PC-3 (cell line): ENCODE measurements around the gene SARDH. TPM values are rescaled to one million over a fixed set of nuclear protein-coding genes. Genes with fewer than 3 reads are reported as not detected.

Source experiments
- ATAC-seq: fragments of 200-7000 bp; cut with Tn5 transposase; 2 replicates; pipeline ENCODE4 v1.9.1; 2020; ENCODE audit warnings: mild to moderate bottlenecking, moderate library complexity
- BruUV-seq: library from RNA; stranded (reverse); fragments of 400-500 nt; replicated peaks from 2 replicates; lab custom pipeline; 2021; lab: Mats Ljungman, UMichigan
- CTCF ChIA-PET: fragments of 300-600 bp; sonication (Branson Sonifier 250); formaldehyde crosslinking; loops from one replicate; lab custom pipeline; 2022; ENCODE audit warnings: antibody characterized with exemption; lab: Charles Lee
- POLR2A ChIA-PET: fragments of 300-600 bp; sonication (Branson Sonifier 250); formaldehyde crosslinking; loops from one replicate; lab custom pipeline; 2022; ENCODE audit warnings: antibody characterized with exemption; ENCODE audit not compliant: unreplicated experiment; lab: Charles Lee
- DNase-seq: peaks from one replicate; pipeline ENCODE4 v3.0.0-alpha.2; 2015
- H2AFZ ChIP-seq: fragments of 300-600 bp; sonication (generic); 2 replicates; pipeline ENCODE4 v1.6.0; 2016; ENCODE audit warnings: antibody characterized with exemption, low read length
- H3F3A ChIP-seq: fragments of 300-600 bp; sonication (generic); one replicate; pipeline ENCODE4 v1.6.0; 2017; ENCODE audit warnings: antibody characterized with exemption, low read length, control low read depth, mild to moderate bottlenecking; ENCODE audit not compliant: unreplicated experiment
- H3K27ac ChIP-seq: fragments of 300-600 bp; sonication (generic); 2 replicates; pipeline ENCODE4 v1.5.1; 2016; ENCODE audit warnings: mild to moderate bottlenecking, low read length
- H3K27me3 ChIP-seq: fragments of 300-600 bp; sonication (generic); 2 replicates; pipeline ENCODE4 v1.6.1; 2016; ENCODE audit warnings: low read length, mixed read lengths
- H3K36me3 ChIP-seq: fragments of 300-600 bp; sonication (generic); 2 replicates; pipeline ENCODE4 v1.6.1; 2016; ENCODE audit warnings: low read depth, mixed run types, low read length, mixed read lengths
- H3K4me1 ChIP-seq: fragments of 300-600 bp; sonication (generic); 2 replicates; pipeline ENCODE4 v1.5.1; 2016; ENCODE audit warnings: low read length; ENCODE audit not compliant: insufficient read depth
- H3K4me2 ChIP-seq: fragments of 300-600 bp; sonication (generic); 2 replicates; pipeline ENCODE4 v1.6.0; 2016; ENCODE audit warnings: low read length
- H3K4me3 ChIP-seq: fragments of 300-600 bp; sonication (generic); 2 replicates; pipeline ENCODE4 v1.5.1; 2016; ENCODE audit warnings: mild to moderate bottlenecking, low read length, mixed read lengths
- H3K79me2 ChIP-seq: fragments of 300-600 bp; sonication (generic); 2 replicates; pipeline ENCODE4 v1.6.1; 2017; ENCODE audit warnings: low read length, mixed read lengths
- H3K9ac ChIP-seq: fragments of 300-600 bp; sonication (generic); 2 replicates; pipeline ENCODE4 v1.6.0; 2016; ENCODE audit warnings: mild to moderate bottlenecking, low read length
- H3K9me2 ChIP-seq: fragments of 300-600 bp; sonication (generic); replicated peaks from 2 replicates; pipeline ENCODE4 v1.6.1; 2016; ENCODE audit warnings: mixed run types, low read length, mixed read lengths
- H3K9me3 ChIP-seq: fragments of 300-600 bp; sonication (generic); 2 replicates; pipeline ENCODE4 v1.6.1; 2016; ENCODE audit warnings: low read length, mixed read lengths
- H4K20me1 ChIP-seq: fragments of 300-600 bp; sonication (generic); 2 replicates; pipeline ENCODE4 v1.6.1; 2016; ENCODE audit warnings: low read length, mixed read lengths
- CTCF ChIP-seq: fragments of 300-600 bp; sonication (generic); conservative IDR thresholded peaks from 2 replicates; pipeline ENCODE4 v1.5.1; 2017; ENCODE audit warnings: antibody characterized with exemption, low read depth, mild to moderate bottlenecking, low read length
- EZH2 ChIP-seq: fragments of 300-600 bp; sonication (generic); IDR thresholded peaks from one replicate; pipeline ENCODE4 v1.6.1; 2017; ENCODE audit warnings: antibody characterized with exemption, mild to moderate bottlenecking, low read length; ENCODE audit not compliant: unreplicated experiment
- EZH2phosphoT487 ChIP-seq: fragments of 300-600 bp; sonication (generic); IDR thresholded peaks from 2 replicates; pipeline ENCODE4 v1.6.1; 2018; ENCODE audit warnings: mild to moderate bottlenecking, antibody characterized with exemption, low read length, borderline replicate concordance
- intact Hi-C: fragments of 100-400 bp; cut with micrococcal nuclease; formaldehyde crosslinking; loops from 2 replicates; pipeline ENCODE4 v1.9.0; 2023
- total RNA-seq: library from RNA; depleted of rRNA; stranded (reverse); fragments of >200 nt; gene quantifications from 2 replicates; pipeline ENCODE4 v1.2.3, GENCODE V29; 2014

SARDH gene
- total RNA-seq, 1 experiment from 2014 or later = 3.4 TPM

- TF ChIP-seq EZH2 (no peak), CTCF (no peak), EZH2phosphoT487 (no peak)
- Histone ChIP-seq H3K4me1 (peaks cover 6% of the 10 kb centered on the region), H3K9me3 (no peaks in the 10 kb centered on the region), H3K4me3 (peak overlapping the region; percentile 53), H3K36me3 (no peaks in the 10 kb centered on the region), H4K20me1 (no peaks in the 10 kb centered on the region), H2AFZ (peak overlapping the region; percentile 87), H3K79me2 (no peaks in the 10 kb centered on the region), H3K27ac (no peak overlapping the region), H3F3A (no peaks in the 10 kb centered on the region), H3K9me2 (no peaks in the 10 kb centered on the region), H3K27me3 (peaks cover 30% of the 10 kb centered on the region), H3K9ac (no peak overlapping the region), H3K4me2 (peak overlapping the region; percentile 83)
- POLR2A ChIA-PET = interaction anchor here (0.6 kb wide), 1 partner anchor 199 kb away, joined by 4 read pairs; no protein-coding TSS in a partner anchor
- CTCF ChIA-PET = interaction anchor here (0.6 kb wide), 1 partner anchor 126 kb away, joined by 3 read pairs; no protein-coding TSS in a partner anchor
- DNase-seq = peak; percentile 29
- no TSS peak for BruUV-seq
- intact Hi-C loops = no loop called here
- peak; percentile 79 for ATAC-seq
These were observed 79.4 kb downstream of the SARDH start for GRCh38 chr9:133658442-133659431.

DNA sequence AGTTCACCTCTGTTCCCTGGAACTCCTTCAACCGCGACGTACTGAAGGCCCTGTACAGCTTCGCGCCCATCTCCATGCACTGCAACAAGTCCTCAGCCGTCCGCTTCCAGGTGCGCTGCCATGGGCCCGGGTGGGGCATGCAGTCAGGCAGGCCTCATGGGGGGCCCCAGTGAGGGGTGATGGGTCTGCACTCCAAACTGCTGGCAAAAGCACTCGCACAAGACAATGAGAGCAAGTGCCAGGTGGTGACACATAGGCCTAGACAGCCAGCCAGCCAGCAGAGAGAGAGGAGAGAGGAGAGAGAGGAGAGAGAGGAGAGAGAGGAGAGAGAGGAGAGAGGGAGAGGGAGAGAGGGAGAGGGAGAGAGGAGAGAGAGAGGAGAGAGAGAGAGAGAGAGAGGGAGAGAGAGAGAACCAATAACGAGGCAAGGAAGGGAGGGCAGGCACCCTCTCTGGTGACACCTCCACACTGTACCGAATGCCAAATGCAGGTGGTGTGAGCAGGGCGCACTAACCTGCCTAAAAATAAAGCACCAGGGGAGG lies 81.0 kb downstream of the SARDH start:
- POLR2A ChIA-PET = no interaction called here
- H3F3A ChIP-seq = no peaks in the 10 kb centered on the region
- no peak overlapping the region for H2AFZ ChIP-seq
- intact Hi-C loops = no loop called here
- CTCF ChIA-PET = no interaction called here
- no peak for TF ChIP-seq CTCF
- no peak for TF ChIP-seq EZH2phosphoT487
- TF ChIP-seq EZH2 = no peak
- no peaks in the 10 kb centered on the region for H4K20me1 ChIP-seq
- H3K9me3 ChIP-seq = no peaks in the 10 kb centered on the region
- H3K4me2 ChIP-seq = no peak overlapping the region
- DNase-seq (no peak), ATAC-seq (no peak)
- no peak overlapping the region for H3K4me3 ChIP-seq
- H3K79me2 ChIP-seq = no peaks in the 10 kb centered on the region
- H3K36me3 ChIP-seq = no peaks in the 10 kb centered on the region
- H3K4me1 ChIP-seq = peaks cover 6% of the 10 kb centered on the region
- peaks cover 30% of the 10 kb centered on the region for H3K27me3 ChIP-seq
- no peaks in the 10 kb centered on the region for H3K9me2 ChIP-seq
- no peak overlapping the region for H3K27ac ChIP-seq
- no TSS peak for BruUV-seq
- H3K9ac ChIP-seq = no peak overlapping the region
